Neural progenitor cell (in vitro differentiated cells): ENCODE measurements around the gene TSSC4. TPM values are rescaled to one million over a fixed set of nuclear protein-coding genes. Genes with fewer than 3 reads are reported as not detected.

Source experiments
- DNase-seq: peaks from one replicate; pipeline ENCODE4 v3.0.0-alpha.2; 2016; ENCODE audit warnings: low spot score
- H2AFZ ChIP-seq: fragments of 200-600 bp; sonication (generic); replicated peaks from 2 replicates; pipeline ENCODE4 v1.6.1; 2016; ENCODE audit warnings: antibody characterized with exemption
- H3F3A ChIP-seq: fragments of 200-600 bp; sonication (generic); 2 replicates; pipeline ENCODE4 v1.6.1; 2016; ENCODE audit warnings: antibody characterized with exemption, low read depth
- H3K27ac ChIP-seq: fragments of 200-600 bp; sonication (generic); 2 replicates; pipeline ENCODE4 v1.5.1; 2016; ENCODE audit warnings: mild to moderate bottlenecking
- H3K27me3 ChIP-seq: fragments of 200-600 bp; sonication (generic); 2 replicates; pipeline ENCODE4 v1.6.1; 2016; ENCODE audit warnings: mild to moderate bottlenecking, moderate library complexity
- H3K36me3 ChIP-seq: fragments of 200-600 bp; sonication (generic); 2 replicates; pipeline ENCODE4 v1.5.1; 2016
- H3K4me1 ChIP-seq: fragments of 200-600 bp; sonication (generic); 2 replicates; pipeline ENCODE4 v1.6.1; 2016; ENCODE audit warnings: mixed run types
- H3K4me2 ChIP-seq: fragments of 200-600 bp; sonication (generic); 2 replicates; pipeline ENCODE4 v1.6.1; 2016
- H3K4me3 ChIP-seq: fragments of 200-600 bp; sonication (generic); 2 replicates; pipeline ENCODE4 v1.5.1; 2016
- H3K79me2 ChIP-seq: fragments of 200-600 bp; sonication (generic); 2 replicates; pipeline ENCODE4 v1.6.1; 2016; ENCODE audit warnings: low read depth
- H3K9ac ChIP-seq: fragments of 200-600 bp; sonication (generic); 2 replicates; pipeline ENCODE4 v1.6.1; 2016
- H3K9me3 ChIP-seq: fragments of 200-600 bp; sonication (generic); 2 replicates; pipeline ENCODE4 v1.5.1; 2016; ENCODE audit warnings: low read depth
- H4K20me1 ChIP-seq: fragments of 200-600 bp; sonication (generic); 2 replicates; pipeline ENCODE4 v1.6.1; 2016; ENCODE audit warnings: low read depth
- H3K27ac Mint-ChIP-seq: 3 replicates; pipeline ENCODE4 v1.8.0; 2021; ENCODE audit warnings: mixed read lengths
- H3K27me3 Mint-ChIP-seq: 2 replicates; pipeline ENCODE4 v1.8.0; 2022; ENCODE audit warnings: low read depth, mild to moderate bottlenecking, inconsistent platforms, moderate library complexity, mixed read lengths; ENCODE audit not compliant: insufficient read depth
- H3K36me3 Mint-ChIP-seq: 3 replicates; pipeline ENCODE4 v1.8.0; 2021; ENCODE audit warnings: mixed read lengths
- H3K4me1 Mint-ChIP-seq: 3 replicates; pipeline ENCODE4 v1.8.0; 2021; ENCODE audit warnings: mixed read lengths
- H3K4me3 Mint-ChIP-seq: 3 replicates; pipeline ENCODE4 v1.8.0; 2021; ENCODE audit warnings: mild to moderate bottlenecking, moderate library complexity, mixed read lengths
- H3K9me3 Mint-ChIP-seq: 3 replicates; pipeline ENCODE4 v1.8.0; 2020; ENCODE audit warnings: mixed read lengths
- EZH2 ChIP-seq: fragments of 200-600 bp; sonication (generic); IDR thresholded peaks from 2 replicates; pipeline ENCODE4 v1.6.1; 2017; ENCODE audit warnings: antibody characterized with exemption, mild to moderate bottlenecking, moderate library complexity
- EZH2phosphoT487 ChIP-seq: fragments of 200-600 bp; sonication (generic); IDR thresholded peaks from 2 replicates; pipeline ENCODE4 v1.6.1; 2017; ENCODE audit warnings: antibody characterized with exemption
- total RNA-seq: library from RNA; depleted of rRNA; stranded (reverse); fragments of >200 nt; gene quantifications from 2 replicates; pipeline ENCODE4 v1.2.3, GENCODE V29; 2015; ENCODE audit warnings: low replicate concordance
- TF ChIP-seq, protein P1 (sequence below): fragments of 200-600 bp; sonication (generic); IDR thresholded peaks from 2 replicates; pipeline ENCODE4 v1.5.1; 2017; ENCODE audit warnings: antibody characterized with exemption, mild to moderate bottlenecking

Gene TSSC4
- total RNA-seq, 1 donor from 2014 or later: 11.1 TPM

DNA sequence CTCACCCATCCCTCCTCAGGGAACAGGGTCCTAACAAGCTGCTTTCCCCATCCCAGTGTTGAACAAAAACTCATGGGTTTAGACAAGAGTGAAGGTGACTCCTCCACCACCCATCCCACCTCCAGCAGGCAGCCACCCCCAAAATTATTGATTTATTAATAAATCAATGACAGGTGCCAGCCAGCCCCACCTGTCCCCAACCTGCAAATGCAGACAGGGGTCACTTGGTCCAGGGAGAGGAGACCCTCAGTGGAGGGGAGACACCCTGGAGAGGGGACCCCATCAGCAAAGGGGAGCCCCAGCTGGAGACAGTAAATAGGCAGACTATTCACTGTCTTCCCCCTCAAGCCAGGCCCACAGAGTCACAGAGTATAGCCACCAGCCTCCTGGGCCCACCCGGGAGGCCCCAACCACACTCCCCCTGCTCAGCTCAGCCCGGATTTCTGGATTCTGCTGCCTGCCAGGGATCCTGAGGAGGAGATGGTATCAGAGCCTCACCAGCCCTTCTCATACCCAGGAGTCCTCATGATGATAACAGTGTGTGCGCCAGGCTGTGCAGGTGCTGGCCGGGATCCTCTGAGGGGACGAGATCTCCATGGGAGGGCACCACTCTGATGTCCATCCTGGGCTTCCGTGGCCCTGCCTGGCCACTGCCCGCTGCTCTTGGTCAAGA lies 32.2 kb upstream of the TSSC4 start:
- Mint-ChIP-seq H3K27me3 (peaks cover 6% of the 10 kb centered on the region), H3K4me1 (peaks cover 2% of the 10 kb centered on the region), H3K9me3 (no peaks in the 10 kb centered on the region), H3K27ac (no peak overlapping the region), H3K36me3 (no peaks in the 10 kb centered on the region), H3K4me3 (no peak overlapping the region)
- no peaks in the 10 kb centered on the region for H3K27me3 ChIP-seq
- no peaks in the 10 kb centered on the region for H3K4me1 ChIP-seq
- H3K36me3 ChIP-seq: no peaks in the 10 kb centered on the region
- no peak overlapping the region for H3K4me3 ChIP-seq
- no peaks in the 10 kb centered on the region for H4K20me1 ChIP-seq
- H3F3A ChIP-seq: no peaks in the 10 kb centered on the region
- no peaks in the 10 kb centered on the region for H3K9me3 ChIP-seq
- no peak overlapping the region for H2AFZ ChIP-seq
- no peak overlapping the region for H3K9ac ChIP-seq
- DNase-seq: no peak
- TF ChIP-seq EZH2 (no peak), EZH2phosphoT487 (no peak)
- TF ChIP-seq, protein P1, sequence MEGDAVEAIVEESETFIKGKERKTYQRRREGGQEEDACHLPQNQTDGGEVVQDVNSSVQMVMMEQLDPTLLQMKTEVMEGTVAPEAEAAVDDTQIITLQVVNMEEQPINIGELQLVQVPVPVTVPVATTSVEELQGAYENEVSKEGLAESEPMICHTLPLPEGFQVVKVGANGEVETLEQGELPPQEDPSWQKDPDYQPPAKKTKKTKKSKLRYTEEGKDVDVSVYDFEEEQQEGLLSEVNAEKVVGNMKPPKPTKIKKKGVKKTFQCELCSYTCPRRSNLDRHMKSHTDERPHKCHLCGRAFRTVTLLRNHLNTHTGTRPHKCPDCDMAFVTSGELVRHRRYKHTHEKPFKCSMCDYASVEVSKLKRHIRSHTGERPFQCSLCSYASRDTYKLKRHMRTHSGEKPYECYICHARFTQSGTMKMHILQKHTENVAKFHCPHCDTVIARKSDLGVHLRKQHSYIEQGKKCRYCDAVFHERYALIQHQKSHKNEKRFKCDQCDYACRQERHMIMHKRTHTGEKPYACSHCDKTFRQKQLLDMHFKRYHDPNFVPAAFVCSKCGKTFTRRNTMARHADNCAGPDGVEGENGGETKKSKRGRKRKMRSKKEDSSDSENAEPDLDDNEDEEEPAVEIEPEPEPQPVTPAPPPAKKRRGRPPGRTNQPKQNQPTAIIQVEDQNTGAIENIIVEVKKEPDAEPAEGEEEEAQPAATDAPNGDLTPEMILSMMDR: no peak
- H3K4me2 ChIP-seq: no peak overlapping the region
- H3K79me2 ChIP-seq: no peaks in the 10 kb centered on the region
- no peak overlapping the region for H3K27ac ChIP-seq

DNA sequence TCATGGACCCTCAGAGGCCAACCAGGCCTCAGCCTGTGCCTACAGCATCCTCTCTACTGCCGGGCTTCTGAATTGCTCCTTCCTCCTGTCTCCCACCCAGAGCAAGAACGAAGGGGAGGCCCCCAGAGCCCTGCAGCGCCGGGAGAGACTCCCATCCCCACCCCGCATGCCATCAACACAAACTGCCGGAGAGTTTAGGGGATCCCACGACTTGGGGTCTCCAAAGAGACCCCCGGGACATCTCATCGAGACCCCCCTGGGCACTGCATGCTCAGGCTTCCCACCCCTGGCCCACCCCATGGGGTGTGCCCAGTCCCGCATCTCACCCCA lies 31.7 kb upstream of the TSSC4 start:
- Histone ChIP-seq H3K27me3 (no peaks in the 10 kb centered on the region), H3K4me3 (no peak overlapping the region), H3F3A (no peaks in the 10 kb centered on the region), H3K27ac (no peak overlapping the region), H3K4me1 (no peaks in the 10 kb centered on the region), H4K20me1 (no peaks in the 10 kb centered on the region), H3K36me3 (no peaks in the 10 kb centered on the region), H3K9ac (no peak overlapping the region), H2AFZ (no peak overlapping the region), H3K4me2 (no peak overlapping the region), H3K79me2 (no peaks in the 10 kb centered on the region), H3K9me3 (no peaks in the 10 kb centered on the region)
- Mint-ChIP-seq H3K27ac (no peak overlapping the region), H3K4me3 (no peak overlapping the region), H3K27me3 (peaks cover 6% of the 10 kb centered on the region), H3K36me3 (no peaks in the 10 kb centered on the region), H3K9me3 (no peaks in the 10 kb centered on the region), H3K4me1 (no peaks in the 10 kb centered on the region)
- no peak for DNase-seq
- TF ChIP-seq, protein P1: no peak
- TF ChIP-seq EZH2phosphoT487: no peak
- TF ChIP-seq EZH2: no peak

GRCh38 chr11:2369320-2369719 lies 31.2 kb upstream of the TSSC4 start:
- H3K9ac ChIP-seq: no peak overlapping the region
- Mint-ChIP-seq H3K9me3 (no peaks in the 10 kb centered on the region), H3K4me3 (no peak overlapping the region), H3K4me1 (no peaks in the 10 kb centered on the region), H3K36me3 (no peaks in the 10 kb centered on the region), H3K27me3 (peaks cover 6% of the 10 kb centered on the region), H3K27ac (peak overlapping the region; percentile 85)
- no peak for DNase-seq
- no peak overlapping the region for H3K4me3 ChIP-seq
- no peak overlapping the region for H2AFZ ChIP-seq
- H3K9me3 ChIP-seq: no peaks in the 10 kb centered on the region
- no peaks in the 10 kb centered on the region for H3K79me2 ChIP-seq
- TF ChIP-seq, protein P1: no peak
- TF ChIP-seq EZH2: no peak
- no peak for TF ChIP-seq EZH2phosphoT487
- no peaks in the 10 kb centered on the region for H3K4me1 ChIP-seq
- H3F3A ChIP-seq: no peaks in the 10 kb centered on the region
- no peaks in the 10 kb centered on the region for H3K27me3 ChIP-seq
- no peak overlapping the region for H3K27ac ChIP-seq
- no peaks in the 10 kb centered on the region for H3K36me3 ChIP-seq
- no peaks in the 10 kb centered on the region for H4K20me1 ChIP-seq
- H3K4me2 ChIP-seq: no peak overlapping the region
